Fibroblast of peridontal ligament (primary cell): ENCODE measurements around the gene NOL8.

Source experiments
- DNase-seq: peaks from one replicate; pipeline ENCODE4 v3.0.0-alpha.2; 2010; ENCODE audit errors: extremely low read depth

NOL8 gene

DNA sequence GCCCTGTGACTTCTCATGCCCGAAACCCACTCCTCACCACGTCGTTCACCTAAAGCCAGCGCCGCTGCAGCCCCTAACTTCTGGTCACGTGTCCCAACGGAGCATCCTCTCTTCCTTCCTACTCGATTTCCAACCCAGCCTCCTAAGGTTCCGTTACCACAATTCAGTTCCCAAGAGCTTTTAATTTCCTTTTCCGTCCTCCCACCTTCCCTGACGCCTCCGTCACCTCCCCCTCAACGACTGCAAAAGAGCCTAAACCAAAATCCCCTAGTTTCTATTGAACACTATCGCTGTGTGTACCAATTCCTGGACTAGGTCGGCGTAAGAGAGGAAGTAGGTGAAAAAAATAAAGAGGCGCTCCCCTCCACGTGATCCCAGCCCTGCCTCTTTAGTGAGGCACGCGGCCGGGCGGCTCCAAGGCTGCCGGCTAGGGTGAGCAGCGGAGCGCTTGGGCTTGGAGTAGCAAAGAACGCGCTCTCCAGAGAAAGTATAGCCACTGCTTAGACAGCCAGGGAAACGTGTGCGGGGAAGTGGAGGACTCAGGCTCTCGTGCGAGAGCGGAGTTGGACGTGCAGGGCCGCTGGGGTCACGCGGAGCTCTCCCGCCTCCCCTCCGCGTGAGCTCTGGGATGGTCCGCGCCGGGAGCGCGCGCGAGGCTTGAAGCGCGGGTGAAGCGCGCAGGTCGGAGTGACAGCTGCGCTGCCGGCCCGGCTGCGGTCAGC, at the start of gene NOL8, which contains the start of gene CENPP:
NOL8 (minus strand) TSS at position 82 of the 722 bp plus-strand sequence. CDS start 1,189 bp downstream, outside the sequence.
CENPP (plus strand) TSS at position 685 of the 722 bp plus-strand sequence.
- DNase-seq, result peak; percentile 91

DNA sequence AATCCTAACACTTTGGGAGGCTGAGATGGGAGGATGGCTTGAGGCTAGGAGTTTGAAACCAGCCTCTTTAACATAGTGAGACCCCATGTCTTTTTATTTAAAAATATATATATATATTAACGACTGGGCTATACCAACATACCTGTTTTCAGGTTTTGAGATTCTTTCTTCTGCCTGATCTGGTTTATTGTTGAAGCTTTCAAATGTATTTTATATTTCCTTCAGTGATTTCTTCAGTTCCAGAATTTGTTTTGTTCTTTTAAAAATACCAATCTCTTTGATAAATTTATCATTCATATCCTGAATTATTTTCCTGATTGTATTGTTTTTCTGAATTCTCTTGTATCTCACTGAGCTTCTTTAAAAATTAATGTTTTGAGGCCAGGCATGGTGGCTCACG, 48.0 kb upstream of the NOL8 start:
- no peak for DNase-seq

DNA sequence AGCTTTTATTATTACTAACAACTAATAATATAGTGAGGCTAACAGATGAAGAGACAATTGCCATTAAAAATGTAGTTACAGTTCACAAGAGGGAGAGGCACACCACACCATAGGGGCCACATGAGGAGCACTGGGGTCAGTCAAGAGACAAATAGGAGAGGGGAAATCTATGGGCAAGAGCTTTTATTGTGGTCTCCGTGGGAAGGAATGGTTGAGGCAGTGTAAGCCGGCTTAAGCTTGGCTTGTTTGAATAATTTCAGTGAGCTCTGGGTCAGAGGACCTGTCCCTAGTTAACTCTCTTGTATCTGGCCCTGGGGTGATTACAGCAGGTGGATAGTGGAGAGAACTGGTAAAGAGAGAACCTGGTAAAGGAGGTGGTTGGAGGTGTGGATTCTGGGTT, 43.9 kb upstream of the NOL8 start:
- no peak for DNase-seq

DNA sequence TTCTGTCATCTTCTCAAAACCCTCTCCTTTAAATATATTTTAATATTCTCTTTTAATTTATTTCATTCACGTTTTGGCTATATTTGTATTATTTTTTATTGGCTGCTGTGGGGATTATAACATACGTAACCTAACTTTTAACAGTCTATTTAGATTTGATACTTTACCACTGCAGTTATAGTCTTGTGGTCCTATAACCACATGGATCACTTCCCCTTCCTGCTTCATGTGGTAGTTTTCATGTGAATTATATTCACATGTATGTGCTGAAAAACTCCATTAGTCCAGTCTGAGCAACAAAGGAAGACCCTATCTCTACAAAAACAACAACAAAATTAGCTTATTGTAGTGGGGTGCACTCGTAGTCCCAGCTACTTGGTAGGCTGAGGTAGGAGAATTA, 34.9 kb upstream of the NOL8 start:
- no peak for DNase-seq

DNA sequence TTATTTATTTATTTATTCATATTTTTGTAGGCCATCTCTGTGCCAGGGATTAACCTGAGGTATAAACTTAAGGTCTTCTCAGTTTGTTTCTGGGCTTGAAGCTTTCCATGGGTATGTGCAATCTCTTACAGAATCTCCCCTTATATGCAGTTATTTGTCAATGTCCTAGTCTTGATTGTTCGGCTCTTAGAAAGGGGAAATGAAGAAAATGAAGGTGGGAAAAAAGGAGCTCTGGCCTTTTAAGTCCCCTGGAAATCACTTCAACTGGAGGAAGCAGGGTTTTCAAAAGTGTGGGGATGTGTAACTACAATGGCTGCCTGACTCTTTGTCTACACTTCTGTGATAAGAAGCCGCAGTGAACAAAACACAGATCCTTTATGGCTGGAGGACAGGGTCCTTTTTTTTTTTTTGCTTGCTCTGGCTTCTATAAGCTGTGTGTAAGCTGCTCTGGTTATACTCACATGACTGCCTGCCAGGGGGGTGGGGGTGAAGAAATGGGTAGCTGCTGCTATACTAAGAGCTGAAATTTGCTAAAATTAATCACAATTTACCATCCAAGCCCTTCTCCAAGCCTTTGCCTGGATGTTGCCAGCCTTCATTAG, 34.3 kb upstream of the NOL8 start:
- no peak for DNase-seq

DNA sequence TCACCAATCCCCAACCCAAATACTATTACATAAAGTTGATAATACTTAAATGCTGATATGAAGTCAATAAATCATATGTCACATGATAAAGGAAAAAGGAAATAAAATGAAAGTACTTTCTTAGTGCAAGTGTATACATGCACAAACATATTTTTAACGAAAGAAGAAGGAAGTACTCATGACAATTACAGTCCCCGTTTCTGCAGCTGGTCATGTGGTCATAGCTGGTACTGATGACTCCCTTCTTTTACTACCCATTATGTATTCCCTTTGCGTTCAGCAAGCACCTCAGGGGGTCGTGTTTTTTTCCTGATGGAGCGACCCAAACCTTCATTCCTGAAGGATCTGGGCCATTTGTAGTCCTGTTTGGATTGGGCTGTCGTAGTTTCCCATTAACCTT, 27.9 kb upstream of the NOL8 start:
- DNase-seq, result no peak

DNA sequence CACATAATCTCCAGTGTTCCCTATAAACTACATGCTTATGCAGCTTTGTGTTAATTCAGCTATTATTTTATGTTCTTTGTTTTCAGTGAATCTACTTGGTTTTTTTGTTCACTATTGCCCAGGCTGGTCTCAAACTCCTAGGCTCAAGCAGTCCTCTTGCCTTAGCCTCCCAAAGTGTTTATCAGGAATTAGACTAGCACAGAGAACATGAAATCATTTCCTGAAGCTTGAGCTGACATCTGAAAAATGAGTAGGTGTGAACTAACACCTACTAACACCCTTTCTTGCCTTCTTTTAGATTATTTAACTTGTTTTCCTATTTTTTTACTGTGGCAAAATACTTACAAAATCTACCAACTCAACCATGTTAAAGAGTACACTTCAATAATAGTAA, 25.6 kb upstream of the NOL8 start:
- no peak for DNase-seq

DNA sequence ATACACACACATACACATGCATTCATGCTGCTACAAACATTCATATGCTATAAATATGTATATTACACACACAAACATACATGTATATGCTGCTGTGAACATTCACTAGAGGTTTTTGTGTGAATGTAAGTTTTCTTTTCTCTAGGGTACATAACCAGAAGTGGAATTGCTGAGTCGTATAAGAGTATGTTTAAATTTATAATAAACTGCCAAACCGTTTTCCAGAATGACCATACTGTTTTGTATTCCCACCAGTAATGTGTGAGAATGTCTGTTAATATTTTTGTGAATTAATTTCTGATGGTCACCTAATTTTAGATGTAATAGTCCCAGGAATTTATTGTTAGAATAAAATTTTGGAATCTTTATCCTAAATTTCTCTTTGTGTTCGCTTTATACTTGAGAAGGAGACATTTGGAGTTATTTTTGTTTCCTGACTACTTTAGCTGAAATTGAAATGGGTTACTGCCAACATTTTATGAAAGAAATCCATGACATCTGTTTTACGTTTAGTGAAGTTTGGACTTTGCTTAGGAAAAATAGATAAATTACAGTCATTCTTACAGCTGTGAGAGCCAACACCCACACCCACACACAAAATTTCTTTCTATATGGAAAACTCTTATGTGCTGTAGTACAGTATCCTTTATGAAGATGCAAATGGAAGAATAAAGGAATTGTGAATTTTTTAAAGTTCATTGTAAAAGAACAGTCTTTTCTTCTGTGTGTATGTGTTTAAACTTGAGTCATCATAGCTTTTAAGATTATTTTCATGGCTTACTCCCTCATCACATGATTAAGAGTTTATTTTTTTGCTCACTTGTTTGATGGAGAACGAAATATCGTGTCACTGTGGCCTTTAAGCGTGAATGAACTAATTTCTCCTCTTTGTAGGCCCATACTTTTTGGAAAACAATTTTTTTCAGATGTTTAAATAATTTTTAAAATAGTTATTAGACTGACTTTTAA, 24.9 kb upstream of the NOL8 start:
- DNase-seq, result peak; percentile 96

DNA sequence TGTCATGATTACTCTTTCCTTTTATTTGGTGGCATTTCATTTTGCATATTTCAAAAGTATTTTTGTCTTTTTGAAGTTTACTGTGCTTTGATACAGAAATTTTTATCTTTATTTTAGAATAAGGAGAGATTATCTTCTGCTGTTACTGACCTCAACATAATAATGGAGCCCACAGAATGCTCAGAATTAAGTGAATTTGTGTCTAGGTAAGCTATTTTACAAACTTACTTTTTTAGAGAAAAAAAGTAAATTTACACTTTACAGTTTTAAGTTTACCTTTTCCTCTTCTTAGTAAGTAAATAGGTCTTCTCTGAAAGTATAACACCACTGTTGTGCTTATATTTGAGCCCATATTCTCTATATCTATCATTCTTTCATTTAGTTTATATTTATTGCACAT, 20.4 kb upstream of the NOL8 start:
- no peak for DNase-seq

DNA sequence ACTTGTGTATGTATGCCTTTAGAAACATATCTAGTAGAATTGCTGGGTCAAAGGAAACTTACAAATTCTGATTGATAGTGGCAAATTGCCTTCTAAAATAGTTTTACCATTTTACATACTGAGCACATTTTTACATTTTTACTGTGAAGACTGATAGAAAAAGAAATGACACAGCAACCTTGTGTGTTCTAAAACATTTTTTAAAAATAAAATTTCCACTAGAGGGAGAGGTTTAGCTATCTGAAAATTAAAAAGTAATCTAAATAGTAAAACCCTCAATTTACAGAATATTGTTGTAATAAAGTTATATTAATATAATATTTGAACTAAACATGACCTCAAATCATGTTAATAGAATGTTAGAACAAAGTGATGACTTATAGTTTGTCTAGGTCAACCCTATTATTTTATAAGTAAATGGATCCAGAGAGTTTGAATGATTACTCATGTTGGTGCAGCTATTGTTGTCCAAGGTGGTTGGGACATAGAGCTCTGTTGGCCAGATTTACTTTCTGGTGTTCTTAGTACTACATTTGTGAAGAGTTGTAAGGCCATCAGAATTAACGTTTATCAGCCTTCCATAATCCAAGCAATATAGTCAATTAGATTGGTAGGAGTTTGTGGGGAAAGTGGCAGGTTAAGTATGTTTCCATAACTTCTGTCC, 17.8 kb upstream of the NOL8 start:
- DNase-seq, result peak; percentile 67

DNA sequence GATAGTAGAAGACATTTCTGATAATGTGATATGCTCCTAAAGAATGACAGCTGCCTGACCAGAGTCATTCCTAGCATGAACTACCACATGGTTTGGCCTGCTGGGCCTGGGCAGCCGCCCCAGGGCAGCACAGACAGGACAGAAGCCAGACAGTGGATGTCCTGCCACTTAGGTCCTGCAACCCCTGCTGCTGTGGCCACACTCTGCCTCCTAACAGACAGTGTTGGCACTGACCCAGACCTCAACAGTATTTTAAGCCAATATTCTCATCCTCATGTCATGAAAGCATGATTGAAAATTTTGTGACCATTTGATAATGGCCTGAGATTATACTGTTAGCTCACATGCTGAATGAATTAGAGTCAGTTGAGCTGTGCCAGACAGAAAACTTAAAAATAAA, 16.4 kb upstream of the NOL8 start:
- no peak for DNase-seq

DNA sequence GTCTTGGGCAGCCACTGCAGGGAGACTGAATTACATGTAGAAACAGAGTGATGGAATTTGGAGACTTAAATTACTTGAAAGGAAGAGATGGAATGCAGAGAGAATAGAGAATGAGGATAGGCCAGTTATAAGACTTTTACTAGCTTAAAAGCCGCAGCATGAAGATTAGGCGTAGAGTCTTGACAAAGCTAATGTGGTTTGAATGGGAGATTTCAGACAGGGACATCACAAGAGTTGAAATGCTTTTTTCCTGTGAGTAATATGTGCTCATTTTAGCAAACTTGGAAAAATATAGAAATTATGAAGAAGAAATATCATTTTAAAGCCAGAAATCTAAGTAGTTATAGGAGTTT, 8.1 kb upstream of the NOL8 start:
- no peak for DNase-seq

DNA sequence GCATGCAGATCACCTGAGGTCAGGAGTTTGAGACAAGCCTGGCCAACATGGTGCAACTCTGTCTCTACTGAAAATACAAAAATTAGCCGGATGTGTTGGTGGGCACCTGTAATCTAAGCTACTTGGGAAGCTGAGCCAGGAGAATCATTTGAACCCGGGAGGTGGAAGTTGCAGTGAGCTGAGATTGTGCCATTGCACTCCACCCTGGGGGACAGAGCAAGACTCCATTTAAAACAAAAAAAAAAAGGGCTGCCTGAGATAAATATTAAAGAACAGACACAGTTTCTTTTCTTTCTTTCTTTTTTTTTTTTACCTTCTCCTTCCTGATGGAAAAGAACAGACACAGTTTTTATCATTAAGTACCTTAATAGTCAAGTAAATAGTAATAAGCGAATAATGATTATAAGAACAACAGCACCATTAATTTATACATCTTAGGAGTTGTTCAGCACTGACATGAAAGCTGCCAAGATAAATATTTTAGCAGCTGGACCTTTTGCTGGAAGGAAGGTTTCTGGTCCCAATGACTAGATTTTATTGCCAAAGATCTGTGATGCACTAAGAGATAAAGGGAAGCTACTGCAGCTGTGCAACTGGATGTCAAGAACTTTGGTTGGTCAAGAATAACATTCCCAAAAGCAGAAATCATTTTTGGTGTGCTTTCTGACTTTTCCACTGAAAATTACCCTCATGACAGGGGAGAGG, 7.6 kb upstream of the NOL8 start:
- DNase-seq, result peak; percentile 44

DNA sequence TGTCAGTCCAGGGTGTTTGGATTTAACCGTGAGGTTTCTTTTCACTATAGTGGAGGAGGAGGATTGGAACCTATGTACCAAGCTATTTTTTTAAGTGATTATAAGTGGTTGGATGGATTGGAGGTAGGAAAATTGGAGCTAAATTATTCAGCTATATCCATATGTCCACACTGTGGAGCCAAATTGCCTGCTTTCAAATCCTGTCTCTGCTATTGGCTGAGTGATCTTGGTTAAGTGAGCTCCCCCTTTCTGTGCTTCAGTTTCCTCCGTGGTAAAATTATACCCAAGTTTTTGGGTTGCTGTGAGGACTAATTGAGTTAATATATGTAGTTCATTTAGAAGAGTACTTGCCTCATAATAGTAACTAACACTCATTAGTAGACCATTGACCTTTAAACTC, 3.1 kb upstream of the NOL8 start:
- peak; percentile 90 for DNase-seq

DNA sequence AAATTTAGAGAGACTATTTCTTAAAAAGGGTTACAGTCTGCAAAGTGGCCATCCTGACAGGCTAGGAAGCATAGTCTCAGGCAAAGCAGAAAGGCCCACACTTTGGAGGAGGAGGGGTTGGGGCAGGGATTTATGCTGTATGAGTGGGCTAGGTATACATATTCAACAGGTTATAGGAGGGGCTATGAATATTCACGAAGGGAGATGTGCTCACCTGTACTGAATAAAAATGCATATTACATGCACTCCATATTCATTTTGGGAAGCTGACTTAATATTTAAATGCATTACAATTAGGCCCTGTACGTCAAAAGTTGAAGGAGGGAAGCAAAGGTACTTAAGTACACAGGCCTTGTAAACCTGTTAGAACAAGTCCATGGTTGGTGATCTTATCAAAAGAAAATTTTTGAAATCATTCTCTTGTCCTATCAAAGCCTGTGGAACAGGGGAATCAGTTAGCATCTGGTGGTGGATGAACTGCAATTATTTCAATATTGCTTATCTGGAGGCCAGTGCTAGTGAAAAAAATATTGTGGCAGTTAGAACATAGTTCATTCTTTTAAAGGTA, 2.2 kb upstream of the NOL8 start:
- DNase-seq, result no peak

DNA sequence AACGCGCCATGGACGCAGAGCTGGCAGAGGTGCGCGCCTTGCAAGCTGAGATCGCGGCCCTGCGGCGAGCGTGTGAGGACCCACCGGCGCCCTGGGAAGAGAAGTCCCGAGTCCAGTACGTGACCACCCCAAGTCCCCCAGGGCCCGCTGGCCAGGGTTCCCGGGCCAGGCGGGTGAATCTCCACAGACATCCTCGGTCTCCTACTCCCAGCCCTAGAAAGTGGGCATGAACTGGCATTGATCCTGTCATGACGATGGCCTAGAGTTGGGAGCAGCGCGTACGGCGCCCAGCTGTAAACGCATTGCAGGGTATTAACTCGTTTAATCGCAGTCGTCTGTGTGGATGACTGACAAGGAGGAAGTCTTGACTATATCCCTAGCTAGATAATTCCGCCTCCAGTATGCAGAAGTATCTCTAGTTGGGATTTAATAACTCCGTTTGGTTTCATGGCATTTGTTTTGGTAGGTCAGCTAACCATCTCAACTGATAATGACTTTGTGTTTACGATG, 896 bp upstream of the NOL8 start:
- DNase-seq, result no peak

DNA sequence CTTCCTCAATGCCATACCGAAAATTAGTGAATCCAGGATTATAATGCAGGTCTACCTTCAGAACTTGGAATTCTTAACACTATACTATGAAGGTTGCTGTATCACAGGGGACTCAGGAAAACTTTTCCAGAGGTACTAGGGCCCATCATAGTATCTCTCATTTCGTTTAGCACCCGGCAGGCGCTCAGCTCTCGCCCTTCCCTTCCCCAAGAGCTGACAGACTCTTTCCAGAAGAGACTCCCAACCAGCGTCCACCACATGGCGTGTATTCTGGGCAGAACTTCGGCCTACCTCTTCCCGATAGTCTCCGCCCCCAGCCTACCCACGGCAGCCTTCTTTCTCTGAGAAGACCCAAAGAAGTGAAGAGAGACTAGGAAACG, 271 bp downstream of the NOL8 start:
- DNase-seq, result no peak

DNA sequence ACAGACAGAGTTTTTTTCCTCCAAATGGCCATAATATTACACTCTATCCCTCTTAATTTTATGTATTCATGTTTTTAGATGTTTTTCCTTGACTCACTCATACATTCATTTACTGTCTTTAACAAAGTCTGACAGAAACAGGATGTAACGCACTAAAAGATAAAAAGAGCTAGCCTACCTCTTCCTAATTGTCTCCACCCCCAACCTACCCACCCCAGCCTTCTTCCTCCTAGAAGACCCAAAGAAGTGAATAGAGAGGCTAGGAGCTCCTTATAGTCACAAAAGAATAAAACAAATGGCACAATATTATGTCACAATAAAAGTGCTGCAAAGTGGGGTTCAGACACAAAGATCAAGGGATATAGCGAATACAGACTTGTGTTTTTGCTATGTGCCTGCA, 719 bp downstream of the NOL8 start:
- DNase-seq, result no peak

DNA sequence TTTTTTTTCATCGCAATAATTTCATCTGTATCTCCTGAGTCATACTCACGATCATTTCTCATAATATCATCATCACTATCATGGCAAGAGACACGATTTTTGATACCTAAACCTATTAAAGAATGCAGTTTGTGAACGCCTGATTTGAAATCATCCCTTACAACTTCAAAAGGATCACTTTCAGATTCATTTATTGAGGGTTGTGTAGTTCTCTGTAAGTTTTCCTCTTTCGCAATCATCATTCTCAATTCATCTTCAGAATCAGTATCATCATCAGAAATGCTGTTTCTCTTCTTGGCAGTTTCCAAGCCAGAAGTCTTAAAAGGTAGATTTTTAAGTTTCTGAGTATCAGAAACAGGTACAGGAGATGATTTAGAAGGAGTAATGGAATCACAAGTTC, 9.7 kb downstream of the NOL8 start:
- no peak for DNase-seq

DNA sequence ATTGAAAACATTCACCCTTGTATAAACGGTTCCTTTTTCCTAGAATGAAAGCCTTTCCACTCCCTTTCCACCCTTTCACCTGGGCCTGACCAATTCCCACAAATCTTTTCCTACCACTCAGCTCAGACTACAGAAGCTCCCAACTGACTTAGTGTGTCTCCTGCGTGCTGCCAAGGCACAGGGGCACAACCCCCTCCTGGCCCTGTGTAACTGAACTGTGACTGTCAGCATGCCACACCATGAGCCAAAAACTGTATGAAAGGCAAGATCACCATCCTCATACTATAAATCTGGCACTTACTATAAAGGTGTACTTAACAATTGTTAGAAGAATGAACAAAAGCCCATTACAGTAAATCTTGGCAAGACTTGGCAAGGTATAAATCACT, 11.5 kb downstream of the NOL8 start:
- no peak for DNase-seq
